ENCODE data around the gene EMC1.
A peak's percentile ranks its signal among the peaks of the same experiment; 100 is the strongest.

Gene EMC1

GRCh38 chr1:19251305-19252196 lies at the start of gene EMC1, which contains the start of gene MRTO4:
Gene EMC1, minus strand, starts transcription at chr1:19251524. Its CDS starts 15 bp downstream, at chr1:19251509.
Gene MRTO4, plus strand, starts transcription at chr1:19251805. Its CDS starts 31 bp downstream, at chr1:19251836.
- TF ChIP-seq EZH2 (IDR thresholded peaks at IDR 0.05; ENCODE audit: borderline replicate concordance, low read depth, low read length, severe bottlenecking) (no peak), CTCF (IDR thresholded peaks at IDR 0.05; ENCODE audit: borderline replicate concordance, extremely low read depth, low read length, poor library complexity, severe bottlenecking) (no peak)

GRCh38 chr1:19300211-19300610 lies 48.9 kb upstream of the EMC1 start:
- Histone ChIP-seq H2AFZ (ENCODE audit: low read depth, low read length) (no peak overlapping the region), H3K79me2 (ENCODE audit: insufficient read depth, low read length) (no peaks in the 10 kb centered on the region), H3K4me1 (ENCODE audit: insufficient read depth, low read length) (no peaks in the 10 kb centered on the region), H4K20me1 (ENCODE audit: insufficient read depth, low read length) (no peaks in the 10 kb centered on the region), H3K4me2 (ENCODE audit: insufficient read depth, low read length) (no peak overlapping the region), H3K27me3 (ENCODE audit: insufficient read depth, low read length, poor library complexity) (no peaks in the 10 kb centered on the region), H3K9me3 (ENCODE audit: insufficient read depth, low read length, severe bottlenecking) (peaks cover 7% of the 10 kb centered on the region), H3K36me3 (ENCODE audit: insufficient read depth, low read length) (peaks cover 27% of the 10 kb centered on the region), H3K27ac (ENCODE audit: low read length) (no peak overlapping the region), H3K9ac (ENCODE audit: low read depth, low read length) (no peak overlapping the region), H3K4me3 (ENCODE audit: low read depth in 1 of 2, low read length in 2 of 2) (no peak overlapping the region)
- TF ChIP-seq CTCF (IDR thresholded peaks at IDR 0.05; ENCODE audit: borderline replicate concordance, extremely low read depth, low read length, poor library complexity, severe bottlenecking), result no peak
- no peak for TF ChIP-seq EZH2 (IDR thresholded peaks at IDR 0.05; ENCODE audit: borderline replicate concordance, low read depth, low read length, severe bottlenecking)
- DNase-seq (no peak), ATAC-seq (ENCODE audit: insufficient read depth, low read depth) (no peak)

More at GRCh38 chr1:19251305-19252196, at the start of gene EMC1, which contains the start of gene MRTO4:
- DNase-seq, result peak; percentile 91
- ATAC-seq (ENCODE audit: insufficient read depth, low read depth), result peak; percentile 89
- Histone ChIP-seq H3K36me3 (ENCODE audit: insufficient read depth, low read length) (peaks cover 27% of the 10 kb centered on the region), H3K27me3 (ENCODE audit: insufficient read depth, low read length, poor library complexity) (no peaks in the 10 kb centered on the region), H3K9me3 (ENCODE audit: insufficient read depth, low read length, severe bottlenecking) (no peaks in the 10 kb centered on the region), H4K20me1 (ENCODE audit: insufficient read depth, low read length) (peaks cover 45% of the 10 kb centered on the region), H3K4me1 (ENCODE audit: insufficient read depth, low read length) (peaks cover 39% of the 10 kb centered on the region), H3K4me2 (ENCODE audit: insufficient read depth, low read length) (peak within 1 kb of the TSS; percentile 90), H3K4me3 (ENCODE audit: low read depth in 1 of 2, low read length in 2 of 2) (peak within 1 kb of the TSS; percentile 78 to 99), H2AFZ (ENCODE audit: low read depth, low read length) (peak within 1 kb of the TSS; percentile 97), H3K27ac (ENCODE audit: low read length) (peak within 1 kb of the TSS; percentile 94), H3K9ac (ENCODE audit: low read depth, low read length) (peak within 1 kb of the TSS; percentile 77), H3K79me2 (ENCODE audit: insufficient read depth, low read length) (peaks cover 94% of the 10 kb centered on the region)

GRCh38 chr1:19294638-19295037 lies 43.3 kb upstream of the EMC1 start:
- H3K9me3 ChIP-seq (ENCODE audit: insufficient read depth, low read length, severe bottlenecking), result peaks cover 24% of the 10 kb centered on the region
- no peak overlapping the region for H3K4me2 ChIP-seq (ENCODE audit: insufficient read depth, low read length)
- TF ChIP-seq CTCF (IDR thresholded peaks at IDR 0.05; ENCODE audit: borderline replicate concordance, extremely low read depth, low read length, poor library complexity, severe bottlenecking), result no peak
- TF ChIP-seq EZH2 (IDR thresholded peaks at IDR 0.05; ENCODE audit: borderline replicate concordance, low read depth, low read length, severe bottlenecking), result no peak
- DNase-seq, result no peak
- no peaks in the 10 kb centered on the region for H3K4me1 ChIP-seq (ENCODE audit: insufficient read depth, low read length)
- H2AFZ ChIP-seq (ENCODE audit: low read depth, low read length), result no peak overlapping the region
- no peak overlapping the region for H3K4me3 ChIP-seq (ENCODE audit: low read depth in 1 of 2, low read length in 2 of 2)
- no peaks in the 10 kb centered on the region for H3K79me2 ChIP-seq (ENCODE audit: insufficient read depth, low read length)
- ATAC-seq (ENCODE audit: insufficient read depth, low read depth), result no peak
- no peak overlapping the region for H3K27ac ChIP-seq (ENCODE audit: low read length)
- no peak overlapping the region for H3K9ac ChIP-seq (ENCODE audit: low read depth, low read length)
- no peaks in the 10 kb centered on the region for H3K36me3 ChIP-seq (ENCODE audit: insufficient read depth, low read length)
- H4K20me1 ChIP-seq (ENCODE audit: insufficient read depth, low read length), result no peaks in the 10 kb centered on the region
- no peaks in the 10 kb centered on the region for H3K27me3 ChIP-seq (ENCODE audit: insufficient read depth, low read length, poor library complexity)
